Measurements from ENCODE around the gene SOCS2. TPM values are rescaled to one million over a fixed set of nuclear protein-coding genes. Genes with fewer than 3 reads are reported as not detected.
A peak's percentile ranks its signal among the peaks of the same experiment; 100 is the strongest.
"Not testable (repeated sequence)": the region's sequence is repeated elsewhere in the genome, so short reads cannot be mapped to it uniquely, and the experiment has no call there.

The SOCS2 gene
- 3.3 and 3.8 TPM in 2 replicates for total RNA-seq

- no peak for DNase-seq (ENCODE audit: low read depth, low spot score)
Observed at GRCh38 chr12:93571925-93572711, at the start of gene SOCS2. TSS of gene SOCS2 (plus strand) at chr12:93572675. CDS start at chr12:93572898, 223 bp downstream.

- DNase-seq (ENCODE audit: low read depth, low spot score) = no peak
Observed at GRCh38 chr12:93524386-93525133, 47.9 kb upstream of the SOCS2 start.

GRCh38 chr12:93526786-93527428 lies 45.6 kb upstream of the SOCS2 start:
- peak; percentile 36 for DNase-seq (ENCODE audit: low read depth, low spot score)

- DNase-seq (ENCODE audit: low read depth, low spot score) = peak; percentile 26
Observed at GRCh38 chr12:93530358-93530757, 42.1 kb upstream of the SOCS2 start.

- no peak for DNase-seq (ENCODE audit: low read depth, low spot score)
Observed at GRCh38 chr12:93533310-93533709, 39.2 kb upstream of the SOCS2 start.

GRCh38 chr12:93536111-93536765 lies 36.2 kb upstream of the SOCS2 start:
- DNase-seq (ENCODE audit: low read depth, low spot score) = no peak

GRCh38 chr12:93536766-93537488 lies 35.5 kb upstream of the SOCS2 start:
- DNase-seq (ENCODE audit: low read depth, low spot score) = no peak

GRCh38 chr12:93537769-93538168 lies 34.7 kb upstream of the SOCS2 start:
- no peak for DNase-seq (ENCODE audit: low read depth, low spot score)

GRCh38 chr12:93539821-93540220 lies 32.7 kb upstream of the SOCS2 start:
- DNase-seq (ENCODE audit: low read depth, low spot score) = no peak

GRCh38 chr12:93540466-93540865 lies 32.0 kb upstream of the SOCS2 start:
- peak; percentile 5 for DNase-seq (ENCODE audit: low read depth, low spot score)

GRCh38 chr12:93541578-93542225 lies 30.8 kb upstream of the SOCS2 start:
- DNase-seq (ENCODE audit: low read depth, low spot score) = no peak

- no peak for DNase-seq (ENCODE audit: low read depth, low spot score)
Observed at GRCh38 chr12:93547778-93548177, 24.7 kb upstream of the SOCS2 start.

GRCh38 chr12:93549174-93549573 lies 23.3 kb upstream of the SOCS2 start:
- no peak for DNase-seq (ENCODE audit: low read depth, low spot score)

GRCh38 chr12:93550748-93551611 lies 21.5 kb upstream of the SOCS2 start:
- DNase-seq (ENCODE audit: low read depth, low spot score) = no peak

GRCh38 chr12:93552427-93552826 lies 20.0 kb upstream of the SOCS2 start:
- DNase-seq (ENCODE audit: low read depth, low spot score) = no peak

GRCh38 chr12:93557879-93558278 lies 14.6 kb upstream of the SOCS2 start:
- not testable (repeated sequence) for DNase-seq (ENCODE audit: low read depth, low spot score)

- not testable (repeated sequence) for DNase-seq (ENCODE audit: low read depth, low spot score)
Observed at GRCh38 chr12:93558685-93559084, 13.8 kb upstream of the SOCS2 start.

- no peak for DNase-seq (ENCODE audit: low read depth, low spot score)
Observed at GRCh38 chr12:93563807-93564538, 8.5 kb upstream of the SOCS2 start.

GRCh38 chr12:93565760-93566159 lies 6.7 kb upstream of the SOCS2 start:
- no peak for DNase-seq (ENCODE audit: low read depth, low spot score)

Data from pulmonary artery endothelial cell (primary cell).